A673 (cell line): ENCODE results near the gene MEIKIN.

Experiments
- EZH2 ChIP-seq: fragments of 200-600 bp; sonication (generic); IDR thresholded peaks from 2 replicates; pipeline ENCODE4 v1.6.1; 2017; ENCODE audit warnings: borderline replicate concordance, low read depth, mild to moderate bottlenecking, mixed read lengths, antibody characterized with exemption, low read length; ENCODE audit not compliant: poor library complexity, severe bottlenecking
- TF ChIP-seq, protein P1 (sequence below): fragments of 300-800, 200-600 bp; sonication (generic); conservative IDR thresholded peaks from 2 replicates; pipeline ENCODE4 v1.5.1; 2017; ENCODE audit warnings: low read depth, mild to moderate bottlenecking, antibody characterized with exemption, low read length, moderate library complexity, mixed read lengths

DNA sequence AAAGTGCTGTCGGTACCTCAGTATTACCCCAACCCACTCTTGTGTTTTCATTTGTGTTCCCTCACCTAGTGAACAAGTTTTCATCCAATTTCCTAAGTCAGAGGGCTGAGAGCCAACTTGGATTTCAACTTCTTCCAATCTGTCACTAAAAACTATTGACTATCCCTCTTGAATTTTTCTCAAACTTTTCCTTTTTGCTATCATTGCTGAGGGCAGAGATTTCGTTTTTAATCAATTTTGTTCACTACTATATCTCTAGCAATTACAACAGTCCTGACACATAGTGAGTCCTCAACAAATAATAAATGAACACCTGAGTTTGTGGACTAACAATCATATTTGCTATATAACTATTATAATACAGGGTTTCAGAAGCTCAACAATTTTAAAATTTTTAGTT, 29.0 kb downstream of the MEIKIN start:
- TF ChIP-seq, protein P1, sequence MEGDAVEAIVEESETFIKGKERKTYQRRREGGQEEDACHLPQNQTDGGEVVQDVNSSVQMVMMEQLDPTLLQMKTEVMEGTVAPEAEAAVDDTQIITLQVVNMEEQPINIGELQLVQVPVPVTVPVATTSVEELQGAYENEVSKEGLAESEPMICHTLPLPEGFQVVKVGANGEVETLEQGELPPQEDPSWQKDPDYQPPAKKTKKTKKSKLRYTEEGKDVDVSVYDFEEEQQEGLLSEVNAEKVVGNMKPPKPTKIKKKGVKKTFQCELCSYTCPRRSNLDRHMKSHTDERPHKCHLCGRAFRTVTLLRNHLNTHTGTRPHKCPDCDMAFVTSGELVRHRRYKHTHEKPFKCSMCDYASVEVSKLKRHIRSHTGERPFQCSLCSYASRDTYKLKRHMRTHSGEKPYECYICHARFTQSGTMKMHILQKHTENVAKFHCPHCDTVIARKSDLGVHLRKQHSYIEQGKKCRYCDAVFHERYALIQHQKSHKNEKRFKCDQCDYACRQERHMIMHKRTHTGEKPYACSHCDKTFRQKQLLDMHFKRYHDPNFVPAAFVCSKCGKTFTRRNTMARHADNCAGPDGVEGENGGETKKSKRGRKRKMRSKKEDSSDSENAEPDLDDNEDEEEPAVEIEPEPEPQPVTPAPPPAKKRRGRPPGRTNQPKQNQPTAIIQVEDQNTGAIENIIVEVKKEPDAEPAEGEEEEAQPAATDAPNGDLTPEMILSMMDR, result no peak
- no peak for TF ChIP-seq EZH2
